Mesendoderm (in vitro differentiated cells): ENCODE measurements around the gene NFIA.

Experiments
- DNase-seq: peaks from one replicate; pipeline ENCODE4 v3.0.0; 2013
- H2AK5ac ChIP-seq: 2 replicates; pipeline ENCODE4 v1.6.1; 2013; ENCODE audit warnings: low read length, inconsistent platforms
- H2BK120ac ChIP-seq: 2 replicates; pipeline ENCODE4 v1.6.1; 2013; ENCODE audit warnings: low read depth, mild to moderate bottlenecking, low read length, moderate library complexity, mixed read lengths
- H2BK15ac ChIP-seq: replicated peaks from 2 replicates; pipeline ENCODE4 v1.6.1; 2013; ENCODE audit warnings: low read depth, mild to moderate bottlenecking, moderate library complexity
- H2BK5ac ChIP-seq: 2 replicates; pipeline ENCODE4 v1.6.1; 2013; ENCODE audit warnings: low read length, inconsistent platforms
- H3K18ac ChIP-seq: 2 replicates; pipeline ENCODE4 v1.6.1; 2013; ENCODE audit warnings: mild to moderate bottlenecking, low read length, mixed read lengths
- H3K23ac ChIP-seq: one replicate; pipeline ENCODE4 v1.6.1; 2013; ENCODE audit warnings: low read length
- H3K27ac ChIP-seq: 2 replicates; pipeline ENCODE4 v1.5.1; 2013; ENCODE audit warnings: low read depth, mild to moderate bottlenecking, inconsistent platforms, low read length, moderate library complexity
- H3K27me3 ChIP-seq: 2 replicates; pipeline ENCODE4 v1.6.1; 2013; ENCODE audit warnings: low read length, control low read depth, mild to moderate bottlenecking, inconsistent platforms; ENCODE audit not compliant: insufficient read depth, poor library complexity
- H3K36me3 ChIP-seq: 2 replicates; pipeline ENCODE4 v1.6.1; 2013; ENCODE audit warnings: low read length, inconsistent platforms; ENCODE audit not compliant: control insufficient read depth, insufficient read depth
- H3K4ac ChIP-seq: one replicate; pipeline ENCODE4 v1.6.1; 2013; ENCODE audit warnings: low read depth, mild to moderate bottlenecking, low read length, moderate library complexity
- H3K4me1 ChIP-seq: 2 replicates; pipeline ENCODE4 v1.6.1; 2013; ENCODE audit warnings: low read depth, low read length, inconsistent platforms; ENCODE audit not compliant: control insufficient read depth
- H3K4me2 ChIP-seq: 2 replicates; pipeline ENCODE4 v1.6.1; 2013; ENCODE audit warnings: low read length
- H3K4me3 ChIP-seq: 2 replicates; pipeline ENCODE4 v1.5.1; 2013; ENCODE audit warnings: mild to moderate bottlenecking, low read length
- H3K56ac ChIP-seq: one replicate; pipeline ENCODE4 v1.6.1; 2013; ENCODE audit warnings: low read length
- H3K79me1 ChIP-seq: 2 replicates; pipeline ENCODE4 v1.6.1; 2013; ENCODE audit warnings: low read length, inconsistent platforms
- H3K79me2 ChIP-seq: 2 replicates; pipeline ENCODE4 v1.6.1; 2013; ENCODE audit warnings: mild to moderate bottlenecking, low read length; ENCODE audit not compliant: control insufficient read depth, insufficient read depth
- H3K9ac ChIP-seq: 2 replicates; pipeline ENCODE4 v1.6.1; 2013; ENCODE audit warnings: low read length, inconsistent platforms
- H4K5ac ChIP-seq: one replicate; pipeline ENCODE4 v1.6.1; 2013; ENCODE audit warnings: low read length
- H4K8ac ChIP-seq: one replicate; pipeline ENCODE4 v1.6.1; 2013; ENCODE audit warnings: low read depth, mild to moderate bottlenecking, control low read depth, low read length, moderate library complexity
- WGBS: extraction: QIAGEN DNeasy Blood & Tissue Kit; methylation state at CpG from one replicate; pipeline ENCODE4 v1.1.7; 2013; ENCODE audit warnings: low lambda C conversion rate, missing lambda C conversion rate; ENCODE audit not compliant: insufficient coverage; ENCODE audit errors: extremely low coverage; 5-methylcytosine and 5-hydroxymethylcytosine counted together

Gene NFIA

GRCh38 chr1:61076728-61077675 is 5.4 kb upstream of the NFIA start:
- Histone ChIP-seq H3K36me3 (no peaks in the 10 kb centered on the region), H3K4me3 (peak overlapping the region; percentile 66), H2BK120ac (no peak overlapping the region), H4K5ac (no peak overlapping the region), H3K18ac (no peak overlapping the region), H3K27ac (peak overlapping the region; percentile 42), H3K79me2 (no peaks in the 10 kb centered on the region), H2BK15ac (no peak overlapping the region), H3K4ac (no peak overlapping the region), H3K9ac (peak overlapping the region; percentile 70), H2BK5ac (no peak overlapping the region), H3K4me1 (no peaks in the 10 kb centered on the region), H2AK5ac (no peak overlapping the region), H4K8ac (no peak overlapping the region), H3K27me3 (peaks cover 10% of the 10 kb centered on the region), H3K23ac (no peak overlapping the region), H3K4me2 (peak overlapping the region; percentile 77), H3K56ac (peak overlapping the region; percentile 80), H3K79me1 (no peaks in the 10 kb centered on the region)
- no CpG with 5 or more reads among the region's 49 CpGs for WGBS
- peak; percentile 94 for DNase-seq

DNA sequence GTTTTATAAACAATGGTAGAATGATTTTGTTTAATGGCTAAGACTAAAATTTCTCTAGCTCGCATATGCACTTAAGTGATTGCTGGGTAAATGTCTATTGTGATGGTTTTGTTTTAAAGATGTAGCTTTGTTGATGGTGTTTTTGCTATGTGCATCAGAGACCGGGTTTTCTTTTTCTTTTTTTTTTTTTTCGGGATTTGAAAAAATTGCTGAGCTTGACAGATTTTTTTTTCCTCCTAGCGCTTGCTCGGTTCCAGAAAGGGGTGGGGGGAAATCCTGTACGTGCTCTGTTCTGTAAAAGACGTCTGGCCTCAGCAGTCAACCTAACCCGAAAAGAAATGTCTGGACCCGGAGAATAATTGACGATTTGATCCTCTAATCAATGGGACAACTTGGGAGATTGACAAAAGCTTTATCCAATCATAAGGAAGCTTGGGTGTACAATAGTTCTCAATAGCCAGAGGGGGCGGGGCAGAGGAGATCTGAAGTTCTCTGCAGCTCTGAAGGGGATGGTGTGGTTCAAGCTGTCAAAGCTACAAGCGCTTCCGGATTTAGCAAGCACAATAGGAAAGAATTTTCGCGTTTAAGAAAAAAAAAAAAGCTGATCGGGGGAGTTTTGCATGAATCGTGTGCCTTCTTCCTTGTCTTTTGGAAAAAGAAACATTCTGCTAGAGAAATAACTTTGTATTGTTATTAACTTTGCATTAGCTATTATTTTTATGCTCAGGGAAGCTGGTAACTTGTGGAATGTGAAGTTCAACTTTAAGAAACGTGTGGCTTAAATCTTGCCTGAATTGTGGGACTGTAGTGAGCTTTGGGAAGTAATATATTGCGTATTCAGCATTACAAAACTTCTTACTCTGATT is 4.5 kb upstream of the NFIA start:
- Histone ChIP-seq H3K27me3 (peaks cover 10% of the 10 kb centered on the region), H3K23ac (no peak overlapping the region), H3K4ac (no peak overlapping the region), H3K36me3 (no peaks in the 10 kb centered on the region), H3K4me2 (peak overlapping the region; percentile 43), H4K5ac (no peak overlapping the region), H3K9ac (peak overlapping the region; percentile 11), H4K8ac (peak overlapping the region; percentile 28), H3K79me1 (no peaks in the 10 kb centered on the region), H2AK5ac (no peak overlapping the region), H3K18ac (no peak overlapping the region), H3K4me3 (peak overlapping the region; percentile 21), H3K4me1 (no peaks in the 10 kb centered on the region), H2BK15ac (no peak overlapping the region), H2BK5ac (no peak overlapping the region), H2BK120ac (no peak overlapping the region), H3K56ac (no peak overlapping the region), H3K79me2 (no peaks in the 10 kb centered on the region), H3K27ac (no peak overlapping the region)
- no CpG with 5 or more reads among the region's 19 CpGs for WGBS
- DNase-seq, result peak; percentile 99

- H2BK15ac ChIP-seq, result no peak overlapping the region
- no peak overlapping the region for H3K27ac ChIP-seq
- H3K79me2 ChIP-seq, result no peaks in the 10 kb centered on the region
- H2BK120ac ChIP-seq, result no peak overlapping the region
- no peak overlapping the region for H4K8ac ChIP-seq
- no peaks in the 10 kb centered on the region for H3K4me1 ChIP-seq
- H3K9ac ChIP-seq, result no peak overlapping the region
- peak; percentile 23 for DNase-seq
- H2BK5ac ChIP-seq, result no peak overlapping the region
- no peak overlapping the region for H3K56ac ChIP-seq
- H3K27me3 ChIP-seq, result peaks cover 18% of the 10 kb centered on the region
- H4K5ac ChIP-seq, result no peak overlapping the region
- H3K4ac ChIP-seq, result no peak overlapping the region
- no peak overlapping the region for H3K4me2 ChIP-seq
- no peak overlapping the region for H3K23ac ChIP-seq
- H3K36me3 ChIP-seq, result no peaks in the 10 kb centered on the region
- no peak overlapping the region for H2AK5ac ChIP-seq
- H3K79me1 ChIP-seq, result no peaks in the 10 kb centered on the region
- WGBS, result no CpG with 5 or more reads among the region's 7 CpGs
- H3K4me3 ChIP-seq, result no peak overlapping the region
- H3K18ac ChIP-seq, result no peak overlapping the region
These were observed 3.6 kb upstream of the NFIA start for GRCh38 chr1:61078618-61079295.

DNA sequence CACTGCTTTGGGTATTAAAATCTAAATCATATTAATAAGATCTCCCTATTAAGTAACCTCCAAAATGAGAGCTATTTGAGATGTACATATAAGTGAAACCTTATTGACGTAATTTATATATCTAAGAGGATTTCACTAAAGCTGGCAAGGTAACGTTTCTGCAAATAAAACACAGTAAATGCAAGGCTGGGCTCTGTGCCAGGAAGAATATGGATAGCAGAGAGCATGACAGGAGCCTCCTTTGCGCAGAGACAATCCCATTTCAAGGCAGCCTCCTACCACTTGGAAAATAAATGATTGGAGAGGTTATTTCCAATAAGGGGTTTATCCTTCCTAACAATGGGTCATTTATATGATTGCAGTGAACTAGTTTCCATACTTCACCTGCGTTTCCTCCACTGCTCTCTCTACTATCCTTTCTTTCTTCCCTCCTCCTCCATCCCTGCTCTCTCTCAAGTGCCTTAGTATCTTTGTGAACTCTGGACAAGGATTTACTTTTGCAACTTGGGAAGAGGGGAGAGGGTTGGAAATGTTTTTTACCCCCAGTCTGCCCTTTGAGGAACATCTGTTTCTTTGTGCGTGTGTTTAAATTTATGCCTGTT is 3.0 kb upstream of the NFIA start:
- H4K8ac ChIP-seq, result no peak overlapping the region
- H3K4me1 ChIP-seq, result no peaks in the 10 kb centered on the region
- no peak overlapping the region for H3K27ac ChIP-seq
- H2BK5ac ChIP-seq, result no peak overlapping the region
- no peaks in the 10 kb centered on the region for H3K36me3 ChIP-seq
- H3K79me1 ChIP-seq, result no peaks in the 10 kb centered on the region
- no peak overlapping the region for H3K4ac ChIP-seq
- no peak overlapping the region for H2AK5ac ChIP-seq
- no peak overlapping the region for H3K18ac ChIP-seq
- H2BK120ac ChIP-seq, result no peak overlapping the region
- H3K4me3 ChIP-seq, result no peak overlapping the region
- no peak overlapping the region for H3K56ac ChIP-seq
- H3K27me3 ChIP-seq, result peaks cover 21% of the 10 kb centered on the region
- no peak overlapping the region for H4K5ac ChIP-seq
- no peaks in the 10 kb centered on the region for H3K79me2 ChIP-seq
- WGBS, result no CpG with 5 or more reads among the region's 5 CpGs
- H3K9ac ChIP-seq, result no peak overlapping the region
- no peak for DNase-seq
- no peak overlapping the region for H2BK15ac ChIP-seq
- H3K4me2 ChIP-seq, result no peak overlapping the region
- H3K23ac ChIP-seq, result no peak overlapping the region

DNA sequence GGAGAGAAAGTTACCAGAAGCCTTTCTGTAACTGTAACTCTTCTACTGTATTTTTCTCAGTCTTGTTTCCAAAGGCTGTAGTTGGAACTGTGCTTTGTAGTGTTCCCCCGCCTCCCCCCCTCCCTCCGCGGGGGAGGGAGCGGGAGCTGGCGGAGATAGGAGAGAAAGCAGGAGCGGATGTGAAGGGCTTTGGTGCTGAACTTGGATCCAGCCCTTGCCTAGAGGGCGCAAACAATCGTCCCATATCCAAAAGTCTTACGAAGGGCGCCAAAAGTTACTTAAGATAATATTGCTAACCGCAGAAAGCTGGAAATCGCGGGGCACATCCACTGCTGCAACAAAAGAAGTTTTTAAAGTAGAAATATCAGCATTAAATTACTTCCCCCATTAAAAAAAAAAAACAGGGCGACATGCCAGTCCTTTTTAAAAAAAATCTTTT is 2.4 kb upstream of the NFIA start:
- no peak overlapping the region for H4K8ac ChIP-seq
- no peaks in the 10 kb centered on the region for H3K79me1 ChIP-seq
- no peaks in the 10 kb centered on the region for H3K36me3 ChIP-seq
- peak; percentile 89 for DNase-seq
- H2BK120ac ChIP-seq, result no peak overlapping the region
- H3K4me1 ChIP-seq, result no peaks in the 10 kb centered on the region
- H2AK5ac ChIP-seq, result no peak overlapping the region
- peaks cover 24% of the 10 kb centered on the region for H3K27me3 ChIP-seq
- no peak overlapping the region for H3K27ac ChIP-seq
- no peak overlapping the region for H3K23ac ChIP-seq
- H3K4ac ChIP-seq, result no peak overlapping the region
- no peak overlapping the region for H2BK5ac ChIP-seq
- H4K5ac ChIP-seq, result no peak overlapping the region
- no peak overlapping the region for H3K18ac ChIP-seq
- H3K9ac ChIP-seq, result peak overlapping the region; percentile 31
- H3K79me2 ChIP-seq, result no peaks in the 10 kb centered on the region
- peak overlapping the region; percentile 53 for H3K4me2 ChIP-seq
- no peak overlapping the region for H3K4me3 ChIP-seq
- no peak overlapping the region for H3K56ac ChIP-seq
- WGBS, result no CpG with 5 or more reads among the region's 14 CpGs
- H2BK15ac ChIP-seq, result no peak overlapping the region
